Measurements from ENCODE around the gene PPP1R3F.

DNA sequence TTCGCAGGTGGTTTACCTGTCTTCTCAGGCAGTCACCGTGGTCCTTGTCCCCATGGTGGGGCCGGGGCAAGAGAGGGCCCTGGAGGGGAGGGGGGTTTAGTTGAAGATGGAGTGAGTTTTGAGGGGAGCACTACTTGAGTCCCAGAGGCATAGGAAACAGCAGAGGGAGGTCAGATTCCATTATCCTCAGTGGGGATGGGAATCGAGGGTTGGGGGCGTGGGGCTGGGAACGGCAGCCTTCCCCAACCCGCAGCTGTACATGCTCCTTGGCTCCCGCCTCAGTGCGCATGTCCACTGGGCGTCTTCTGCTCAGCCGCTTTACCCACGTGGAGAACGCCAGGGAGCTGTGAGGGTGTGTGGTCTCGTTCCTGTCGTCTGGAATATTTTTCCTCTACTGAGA, 33.8 kb downstream of the PPP1R3F start, which contains the start of gene GAGE10:
- TF ChIP-seq POLR2A (IDR thresholded peaks at IDR 0.05), result no peak
- TF ChIP-seq, protein P1, sequence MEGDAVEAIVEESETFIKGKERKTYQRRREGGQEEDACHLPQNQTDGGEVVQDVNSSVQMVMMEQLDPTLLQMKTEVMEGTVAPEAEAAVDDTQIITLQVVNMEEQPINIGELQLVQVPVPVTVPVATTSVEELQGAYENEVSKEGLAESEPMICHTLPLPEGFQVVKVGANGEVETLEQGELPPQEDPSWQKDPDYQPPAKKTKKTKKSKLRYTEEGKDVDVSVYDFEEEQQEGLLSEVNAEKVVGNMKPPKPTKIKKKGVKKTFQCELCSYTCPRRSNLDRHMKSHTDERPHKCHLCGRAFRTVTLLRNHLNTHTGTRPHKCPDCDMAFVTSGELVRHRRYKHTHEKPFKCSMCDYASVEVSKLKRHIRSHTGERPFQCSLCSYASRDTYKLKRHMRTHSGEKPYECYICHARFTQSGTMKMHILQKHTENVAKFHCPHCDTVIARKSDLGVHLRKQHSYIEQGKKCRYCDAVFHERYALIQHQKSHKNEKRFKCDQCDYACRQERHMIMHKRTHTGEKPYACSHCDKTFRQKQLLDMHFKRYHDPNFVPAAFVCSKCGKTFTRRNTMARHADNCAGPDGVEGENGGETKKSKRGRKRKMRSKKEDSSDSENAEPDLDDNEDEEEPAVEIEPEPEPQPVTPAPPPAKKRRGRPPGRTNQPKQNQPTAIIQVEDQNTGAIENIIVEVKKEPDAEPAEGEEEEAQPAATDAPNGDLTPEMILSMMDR (IDR thresholded peaks at IDR 0.05), result no peak
